PFSK-1 (cell line): ENCODE data around the gene LILRA5.

ENCODE experiments used
- FOXP2 ChIP-seq: optimal IDR thresholded peaks from 2 replicates; pipeline ENCODE3; 2011; ENCODE audit warnings: borderline replicate concordance, control low read depth, inconsistent platforms; ENCODE audit not compliant: insufficient read depth; ENCODE audit errors: extremely low read length, extremely low read depth
- POLR2AphosphoS5 ChIP-seq: IDR thresholded peaks from 2 replicates; pipeline ENCODE4 v1.6.1; 2012; ENCODE audit warnings: low read depth, mild to moderate bottlenecking, control low read depth, low read length, moderate library complexity
- REST ChIP-seq, 2 experiments: IDR thresholded peaks; 2 replicates each; pipeline versions ENCODE4 v1.6.1 to v1.8.0; 2011 to 2012; ENCODE audit warnings: low read depth in 2 of 2, low read length in 2 of 2, control low read depth in 1 of 2, inconsistent platforms in 1 of 2, mild to moderate bottlenecking in 1 of 2, moderate library complexity in 1 of 2; ENCODE audit not compliant: insufficient read depth in 1 of 2
- SIN3A ChIP-seq: IDR thresholded peaks from 2 replicates; pipeline ENCODE4 v1.6.1; 2012; ENCODE audit warnings: mild to moderate bottlenecking, low read length, moderate library complexity, borderline replicate concordance; ENCODE audit not compliant: insufficient read depth
- TAF1 ChIP-seq: IDR thresholded peaks from 2 replicates; pipeline ENCODE4 v1.6.1; 2012; ENCODE audit warnings: low read length, control low read depth, borderline replicate concordance; ENCODE audit not compliant: insufficient read depth

Gene LILRA5

GRCh38 chr19:54332149-54332548 is 19.2 kb upstream of the LILRA5 start:
- no peak for TF ChIP-seq REST (IDR thresholded peaks at IDR 0.05; ENCODE audit: insufficient read depth in 1 of 2, low read depth in 2 of 2, low read length in 2 of 2)
- TF ChIP-seq FOXP2 = no peak
- TF ChIP-seq TAF1 = no peak
- TF ChIP-seq SIN3A = no peak
- TF ChIP-seq POLR2AphosphoS5 = no peak

- no peak for TF ChIP-seq POLR2AphosphoS5
- no peak for TF ChIP-seq FOXP2
- TF ChIP-seq REST (IDR thresholded peaks at IDR 0.05; ENCODE audit: insufficient read depth in 1 of 2, low read depth in 2 of 2, low read length in 2 of 2) = no peak
Observed at GRCh38 chr19:54331626-54332025, 18.7 kb upstream of the LILRA5 start.

- TF ChIP-seq POLR2AphosphoS5 (no peak), FOXP2 (no peak)
Observed at GRCh38 chr19:54329476-54330165, 16.7 kb upstream of the LILRA5 start.

GRCh38 chr19:54325631-54326030 is 12.7 kb upstream of the LILRA5 start:
- TF ChIP-seq TAF1 (no peak), REST (IDR thresholded peaks at IDR 0.05; ENCODE audit: insufficient read depth in 1 of 2, low read depth in 2 of 2, low read length in 2 of 2) (no peak), FOXP2 (no peak), SIN3A (no peak), POLR2AphosphoS5 (no peak)

GRCh38 chr19:54325194-54325621 is 12.2 kb upstream of the LILRA5 start:
- TF ChIP-seq FOXP2 (no peak), TAF1 (no peak), SIN3A (no peak)

GRCh38 chr19:54324071-54324470 is 11.1 kb upstream of the LILRA5 start:
- TF ChIP-seq SIN3A (no peak), FOXP2 (no peak), POLR2AphosphoS5 (no peak), TAF1 (no peak), REST (IDR thresholded peaks at IDR 0.05; ENCODE audit: insufficient read depth in 1 of 2, low read depth in 2 of 2, low read length in 2 of 2) (no peak)
